Neutrophil (primary cell): Measurements from ENCODE around the gene KRT38.

Experiments used
- H3K27ac ChIP-seq: fragments of 200-600 bp; sonication (generic); 2 replicates; pipeline ENCODE4 v1.5.1; 2016; ENCODE audit warnings: mild to moderate bottlenecking, moderate library complexity
- H3K27me3 ChIP-seq: fragments of 200-600 bp; sonication (generic); 2 replicates; pipeline ENCODE4 v1.6.0; 2016; ENCODE audit warnings: mild to moderate bottlenecking
- H3K36me3 ChIP-seq: fragments of 200-600 bp; sonication (generic); 2 replicates; pipeline ENCODE4 v1.5.1; 2017
- H3K4me1 ChIP-seq, 2 experiments: fragments of 200-600 bp in 1 of 2; sonication (generic) in 1 of 2; 1 replicate in 1 of 2; 2 replicates in 1 of 2; pipeline versions ENCODE4 v1.5.1 to v1.6.1; 2013 to 2016; ENCODE audit warnings: low read depth in 1 of 2, low read length in 1 of 2, mild to moderate bottlenecking in 1 of 2, moderate library complexity in 1 of 2; ENCODE audit not compliant: control insufficient read depth in 1 of 2, insufficient read depth in 1 of 2
- H3K4me3 ChIP-seq, 2 experiments: fragments of 200-600 bp in 1 of 2; sonication (generic) in 1 of 2; 1 replicate in 1 of 2; 2 replicates in 1 of 2; pipeline ENCODE4 v1.5.1; 2013 to 2016; ENCODE audit warnings: low read depth in 1 of 2, low read length in 1 of 2, mild to moderate bottlenecking in 1 of 2, moderate library complexity in 1 of 2
- H3K9me3 ChIP-seq: fragments of 200-600 bp; sonication (generic); 2 replicates; pipeline ENCODE4 v1.5.1; 2016
- CTCF ChIP-seq: fragments of 200-600 bp; sonication (generic); IDR thresholded peaks from 2 replicates; pipeline ENCODE4 v1.5.1; 2016; ENCODE audit warnings: antibody characterized with exemption

KRT38 gene

GRCh38 chr17:41390411-41390938 lies 50.3 kb downstream of the KRT38 start:
- H3K36me3 ChIP-seq: no peaks in the 10 kb centered on the region
- no peak for TF ChIP-seq CTCF
- H3K27ac ChIP-seq: no peak overlapping the region
- H3K27me3 ChIP-seq: peaks cover 57% of the 10 kb centered on the region
- H3K9me3 ChIP-seq: no peaks in the 10 kb centered on the region
- H3K4me1 ChIP-seq: no peaks in the 10 kb centered on the region
- H3K4me3 ChIP-seq: no peak overlapping the region

DNA sequence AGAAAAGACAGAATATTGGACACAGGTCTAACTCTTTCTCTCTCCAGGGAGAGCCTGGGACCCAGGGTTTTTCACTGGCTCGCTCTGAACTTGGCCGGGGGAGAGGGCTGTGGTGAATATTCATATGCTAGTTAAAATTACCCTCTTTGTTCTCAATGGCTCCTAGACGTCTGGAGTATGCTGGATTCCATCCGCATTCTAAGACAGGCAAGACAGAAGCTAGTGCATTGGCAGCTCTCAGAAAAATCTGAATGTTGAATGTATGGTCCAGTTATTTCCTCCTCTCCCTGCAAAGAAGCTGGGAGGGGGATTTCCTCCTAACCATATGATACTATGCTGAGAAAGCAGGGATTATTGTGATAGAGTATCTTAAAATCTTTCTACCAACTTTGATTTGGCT lies 53.1 kb downstream of the KRT38 start:
- Histone ChIP-seq H3K4me1 (no peaks in the 10 kb centered on the region), H3K27me3 (peaks cover 46% of the 10 kb centered on the region), H3K9me3 (no peaks in the 10 kb centered on the region), H3K27ac (no peak overlapping the region), H3K36me3 (no peaks in the 10 kb centered on the region), H3K4me3 (no peak overlapping the region)
- TF ChIP-seq CTCF: no peak

DNA sequence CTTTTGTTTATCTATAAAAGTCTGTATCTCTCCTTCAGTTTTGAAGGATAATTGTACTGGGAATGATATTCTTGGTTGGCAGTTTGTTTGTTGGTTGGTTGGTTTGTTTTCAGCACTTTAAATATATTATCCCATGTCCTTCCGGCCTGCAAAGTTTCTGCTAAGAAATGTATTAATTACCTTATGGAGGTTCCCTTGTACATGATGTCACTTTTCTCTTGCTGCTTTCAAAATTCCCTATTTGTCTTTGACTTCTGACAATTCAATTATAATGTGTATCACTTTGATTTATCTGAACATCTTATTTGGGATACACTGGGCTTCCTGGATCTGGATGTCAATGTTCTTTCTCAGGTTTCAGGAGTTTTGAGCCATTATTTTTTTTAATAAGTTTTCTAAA lies 54.6 kb downstream of the KRT38 start:
- no peaks in the 10 kb centered on the region for H3K36me3 ChIP-seq
- no peaks in the 10 kb centered on the region for H3K4me1 ChIP-seq
- H3K27me3 ChIP-seq: peaks cover 49% of the 10 kb centered on the region
- H3K27ac ChIP-seq: no peak overlapping the region
- TF ChIP-seq CTCF: no peak
- H3K9me3 ChIP-seq: no peaks in the 10 kb centered on the region
- H3K4me3 ChIP-seq: no peak overlapping the region
